Ovary (tissue), 10 donors: ENCODE measurements around the gene CRMP1. TPM values are rescaled to one million over a fixed set of nuclear protein-coding genes. Genes with fewer than 3 reads are reported as not detected.

ENCODE experiments used
- DNase-seq, 5 donors: peaks; one replicate each; pipeline ENCODE4 v3.0.0-alpha.2; 2019 to 2020
- H3K27ac ChIP-seq, 2 donors: fragments of 200-600 bp; one replicate each; pipeline versions ENCODE4 v1.5.1 to v1.8.0; 2019 to 2022
- H3K27me3 ChIP-seq: fragments of 200-600 bp; one replicate; pipeline ENCODE4 v1.8.0; 2022
- H3K36me3 ChIP-seq: fragments of 200-600 bp; sonication (generic); one replicate; pipeline ENCODE4 v1.5.1; 2019
- H3K4me1 ChIP-seq: one replicate; pipeline ENCODE4 v1.8.1; 2013; ENCODE audit warnings: mild to moderate bottlenecking, moderate library complexity; ENCODE audit not compliant: insufficient read depth
- H3K4me3 ChIP-seq: fragments of 200-600 bp; sonication (generic); one replicate; pipeline ENCODE4 v1.5.1; 2017
- H3K9me3 ChIP-seq, 2 donors: fragments of 200-600 bp in 1 of 2; sonication (generic) in 1 of 2; one replicate each; pipeline versions ENCODE4 v1.5.1 to v1.8.1; 2013 to 2019; ENCODE audit warnings: mild to moderate bottlenecking in 1 of 2, moderate library complexity in 1 of 2
- EP300 ChIP-seq: sonication (generic); formaldehyde crosslinking; IDR thresholded peaks from one replicate; pipeline ENCODE4 v1.6.1; 2017; ENCODE audit warnings: antibody characterized with exemption
- POLR2A ChIP-seq: fragments of 450-650 bp; IDR thresholded peaks from one replicate; pipeline ENCODE4 v1.6.1; 2017; ENCODE audit warnings: antibody characterized with exemption, mild to moderate bottlenecking, moderate library complexity
- WGBS, 3 donors: extraction: QIAGEN DNeasy Blood & Tissue Kit in 1 of 3; methylation state at CpG; one replicate each; pipeline versions ENCODE4 v1.1.5 to v1.1.7; 2013 to 2017; 5-methylcytosine and 5-hydroxymethylcytosine counted together
- intact Hi-C, 4 donors: fragments of 100-400 bp; cut with DNase I; formaldehyde crosslinking; loops; one replicate each; pipeline versions ENCODE4 v1.11.0 to v1.15.1; 2022 to 2023
- long read RNA-seq, 3 donors: library from polyadenylated mRNA in 2 of 3; unstranded in 2 of 3; transcript quantifications; one replicate each; pipeline ENCODE4 v2.0.0 and lab custom pipeline, GENCODE V29; 2021 to 2026
- polyA plus RNA-seq, 2 donors: library from polyadenylated mRNA; stranded (reverse); fragments of 200-250 nt in 1 of 2; fragments of 350-450 nt in 1 of 2; fragmentation: Illumina TruSeq in 1 of 2; extraction: RNeasy Lipid Tissue Mini Kit (QIAGEN cat#74804) in 1 of 2; gene quantifications; one replicate each; pipeline ENCODE4 v1.2.3, GENCODE V29; 2013 to 2014
- total RNA-seq, 7 donors: library from RNA; depleted of rRNA in 2 of 7; stranded (reverse); fragments of >200 nt in 2 of 7; fragmentation: NEBNext Ultra II Directional in 3 of 7; extraction: Animal tissue kit (Norgen Biotek cat#: 25700) in 3 of 7; gene quantifications; one replicate each; pipeline versions ENCODE4 v1.1.0 to v1.2.4, GENCODE V29; 2016 to 2023
- TF ChIP-seq, protein P1 (sequence below), 3 donors: fragments of 450-650 bp in 2 of 3; fragments of 200-600 bp in 1 of 3; IDR thresholded peaks; one replicate each; pipeline versions ENCODE4 v1.5.1 to v1.8.0; 2016 to 2022; ENCODE audit warnings: antibody characterized with exemption in 3 of 3, mild to moderate bottlenecking in 1 of 3
- donor health status: DM: no; HTN: no; CAD: no; lungs with moderate emphysema.
- donor health status: DM: no; HTN: no; CAD: no.
- donor health status: Bipolar disorder and iron deficiency.
- donor health status: DM: yes; HTN: yes; CAD: no.
- donor health status: DM: no; HTN: no; CAD: no.
- donor health status: DM: yes; HTN: yes; CAD: no.

The CRMP1 gene
- total RNA-seq (1 to 10 TPM; 1.2 to 5.5 (median 4.2) TPM), polyA plus RNA-seq (1 to 10 TPM; 3.6 to 4.9 TPM)
- long read RNA-seq, donor 1, partial matches to known transcripts, result 0 of 11 reads
- long read RNA-seq, donor 1, other reads (novel, unspliced or antisense), result 7 of 11 reads
- long read RNA-seq, donor 2, transcript CRMP1-202 (14 exons, 2,911 nt), result major isoform, 10 of 58 reads
- long read RNA-seq, donor 2, partial matches to known transcripts, result 46 of 58 reads
- long read RNA-seq, donor 2, other reads (novel, unspliced or antisense), result 0 of 58 reads
- long read RNA-seq, donor 3, transcript CRMP1-202 (14 exons, 2,911 nt), result major isoform, 11 of 18 reads
- long read RNA-seq, donor 3, partial matches to known transcripts, result 3 of 18 reads
- long read RNA-seq, donor 3, other reads (novel, unspliced or antisense), result 4 of 18 reads

DNA sequence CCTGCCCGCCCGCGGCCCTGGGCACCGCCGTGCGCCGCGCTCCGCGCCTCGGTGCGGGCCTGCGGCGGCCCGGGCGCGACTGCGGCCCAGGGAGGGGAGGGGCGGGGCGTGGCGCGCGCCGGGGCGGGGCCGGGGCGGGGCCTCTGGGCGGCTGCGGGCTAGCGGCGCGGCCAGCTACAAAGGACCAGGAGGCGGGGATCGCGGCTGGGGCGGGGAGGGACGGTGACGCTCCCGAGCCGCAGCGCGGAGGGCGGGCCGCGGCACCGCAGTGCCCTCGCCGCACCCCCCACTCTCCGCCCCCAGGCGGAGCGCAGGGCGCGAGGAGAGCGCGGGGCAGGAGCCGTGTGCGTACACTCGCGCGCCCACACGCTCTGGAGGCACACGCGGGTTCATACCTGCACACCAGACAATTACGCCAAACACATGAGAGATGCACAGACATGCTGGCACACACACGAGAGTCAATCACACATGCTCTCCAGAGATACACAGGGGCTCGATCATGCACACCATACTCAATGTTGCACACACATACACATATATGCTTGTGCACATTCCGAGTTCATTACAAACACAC lies at the start of gene CRMP1:
Gene CRMP1 (minus strand): TSS at position 83 of the 577 bp plus-strand sequence. CDS start 117 bp downstream, outside the sequence.
- Histone ChIP-seq H3K4me1 (no peaks in the 10 kb centered on the region), H3K9me3 (peaks cover 0 to 6% of the 10 kb centered on the region in 2 donors), H3K4me3 (no peak within 1 kb of the TSS), H3K27me3 (peaks cover 5% of the 10 kb centered on the region), H3K27ac (no peak within 1 kb of the TSS), H3K36me3 (no peaks in the 10 kb centered on the region)
- WGBS, 3 donors, result 1 to 4% (median 4%) methylated on average over 17 to 67 of the region's 67 CpGs
- intact Hi-C loops, result no loop called here
- TF ChIP-seq, protein P1, sequence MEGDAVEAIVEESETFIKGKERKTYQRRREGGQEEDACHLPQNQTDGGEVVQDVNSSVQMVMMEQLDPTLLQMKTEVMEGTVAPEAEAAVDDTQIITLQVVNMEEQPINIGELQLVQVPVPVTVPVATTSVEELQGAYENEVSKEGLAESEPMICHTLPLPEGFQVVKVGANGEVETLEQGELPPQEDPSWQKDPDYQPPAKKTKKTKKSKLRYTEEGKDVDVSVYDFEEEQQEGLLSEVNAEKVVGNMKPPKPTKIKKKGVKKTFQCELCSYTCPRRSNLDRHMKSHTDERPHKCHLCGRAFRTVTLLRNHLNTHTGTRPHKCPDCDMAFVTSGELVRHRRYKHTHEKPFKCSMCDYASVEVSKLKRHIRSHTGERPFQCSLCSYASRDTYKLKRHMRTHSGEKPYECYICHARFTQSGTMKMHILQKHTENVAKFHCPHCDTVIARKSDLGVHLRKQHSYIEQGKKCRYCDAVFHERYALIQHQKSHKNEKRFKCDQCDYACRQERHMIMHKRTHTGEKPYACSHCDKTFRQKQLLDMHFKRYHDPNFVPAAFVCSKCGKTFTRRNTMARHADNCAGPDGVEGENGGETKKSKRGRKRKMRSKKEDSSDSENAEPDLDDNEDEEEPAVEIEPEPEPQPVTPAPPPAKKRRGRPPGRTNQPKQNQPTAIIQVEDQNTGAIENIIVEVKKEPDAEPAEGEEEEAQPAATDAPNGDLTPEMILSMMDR (IDR thresholded peaks at IDR 0.05), result no peak
- TF ChIP-seq EP300, result no peak
- TF ChIP-seq POLR2A, result no peak
- no peak for DNase-seq

DNA sequence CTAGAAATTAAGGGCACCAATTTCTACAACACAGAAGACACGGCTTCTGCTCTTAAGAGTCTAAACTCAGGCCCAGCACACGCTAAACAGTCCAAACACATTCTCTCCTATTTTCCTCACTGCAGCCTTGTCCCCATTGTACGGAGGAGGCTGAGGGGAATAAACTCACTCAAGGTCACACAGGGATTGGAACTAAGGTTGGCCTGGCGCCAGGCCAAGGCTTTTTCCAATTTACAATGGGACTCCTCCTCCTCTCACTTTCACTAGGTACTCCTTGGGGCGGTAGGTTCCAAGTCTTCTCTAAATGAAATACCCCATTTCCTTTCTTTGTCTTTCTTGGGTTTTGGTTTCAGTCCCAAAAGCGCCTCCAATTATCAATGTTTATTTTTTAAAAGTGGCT lies 48.7 kb upstream of the CRMP1 start:
- no peaks in the 10 kb centered on the region for H3K36me3 ChIP-seq
- no peak overlapping the region for H3K4me3 ChIP-seq
- intact Hi-C loops, result no loop called here

DNA sequence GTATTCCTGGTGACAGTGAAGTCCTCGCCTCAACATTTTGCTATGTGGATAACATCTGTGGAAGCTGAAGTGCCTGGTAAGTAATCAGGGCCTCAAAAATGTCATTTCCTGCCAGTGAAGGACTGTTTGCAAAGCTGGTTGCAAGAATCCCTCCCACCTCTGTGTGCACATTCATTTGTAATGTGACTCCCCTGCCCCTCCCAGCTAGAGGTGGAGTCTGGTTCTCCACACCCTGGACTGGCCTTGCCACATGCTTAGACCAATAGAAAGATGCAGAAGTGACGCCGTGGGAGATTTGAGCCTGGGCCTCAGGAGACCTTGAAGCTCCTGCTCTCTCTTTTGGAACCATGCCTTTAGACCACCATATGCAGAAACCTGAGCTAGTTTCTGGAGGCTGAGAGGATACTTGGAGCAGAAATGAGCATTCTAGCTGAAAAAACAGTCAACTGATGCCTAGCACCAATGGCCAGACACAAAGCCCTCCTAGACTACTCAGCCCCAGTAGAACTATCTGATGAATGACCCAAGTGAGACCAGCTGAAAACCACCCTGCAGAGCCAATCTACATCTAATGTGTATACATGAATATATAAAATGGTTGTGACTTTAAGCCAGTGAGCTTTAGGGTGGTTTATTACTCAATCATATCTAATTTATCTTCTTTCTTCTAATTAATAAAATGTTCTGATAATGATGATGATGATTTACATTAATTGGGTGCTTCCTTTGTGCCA lies 47.8 kb upstream of the CRMP1 start:
- WGBS, 3 donors, result 39 to 50% (median 43%) methylated on average over 3 of the region's 3 CpGs
- no peak overlapping the region for H3K4me3 ChIP-seq
- no peak for DNase-seq
- H3K9me3 ChIP-seq, result no peaks in the 10 kb centered on the region
- no peak overlapping the region for H3K27ac ChIP-seq
- H3K36me3 ChIP-seq, result no peaks in the 10 kb centered on the region
- intact Hi-C loops, result no loop called here
- TF ChIP-seq POLR2A (no peak), EP300 (no peak)
- TF ChIP-seq, protein P1 (IDR thresholded peaks at IDR 0.05), result no peak
- H3K4me1 ChIP-seq, result no peaks in the 10 kb centered on the region
- no peaks in the 10 kb centered on the region for H3K27me3 ChIP-seq

More for the DNA sequence above, 48.7 kb upstream of the CRMP1 start:
- Histone ChIP-seq H3K27ac (no peak overlapping the region), H3K4me1 (no peaks in the 10 kb centered on the region), H3K9me3 (no peaks in the 10 kb centered on the region), H3K27me3 (no peaks in the 10 kb centered on the region)
- WGBS, 3 donors, result 25 to 42% (median 32%) methylated on average over 6 of the region's 6 CpGs
- no peak for TF ChIP-seq POLR2A
- TF ChIP-seq, protein P1 (IDR thresholded peaks at IDR 0.05), result no peak
- no peak for TF ChIP-seq EP300
- no peak for DNase-seq

DNA sequence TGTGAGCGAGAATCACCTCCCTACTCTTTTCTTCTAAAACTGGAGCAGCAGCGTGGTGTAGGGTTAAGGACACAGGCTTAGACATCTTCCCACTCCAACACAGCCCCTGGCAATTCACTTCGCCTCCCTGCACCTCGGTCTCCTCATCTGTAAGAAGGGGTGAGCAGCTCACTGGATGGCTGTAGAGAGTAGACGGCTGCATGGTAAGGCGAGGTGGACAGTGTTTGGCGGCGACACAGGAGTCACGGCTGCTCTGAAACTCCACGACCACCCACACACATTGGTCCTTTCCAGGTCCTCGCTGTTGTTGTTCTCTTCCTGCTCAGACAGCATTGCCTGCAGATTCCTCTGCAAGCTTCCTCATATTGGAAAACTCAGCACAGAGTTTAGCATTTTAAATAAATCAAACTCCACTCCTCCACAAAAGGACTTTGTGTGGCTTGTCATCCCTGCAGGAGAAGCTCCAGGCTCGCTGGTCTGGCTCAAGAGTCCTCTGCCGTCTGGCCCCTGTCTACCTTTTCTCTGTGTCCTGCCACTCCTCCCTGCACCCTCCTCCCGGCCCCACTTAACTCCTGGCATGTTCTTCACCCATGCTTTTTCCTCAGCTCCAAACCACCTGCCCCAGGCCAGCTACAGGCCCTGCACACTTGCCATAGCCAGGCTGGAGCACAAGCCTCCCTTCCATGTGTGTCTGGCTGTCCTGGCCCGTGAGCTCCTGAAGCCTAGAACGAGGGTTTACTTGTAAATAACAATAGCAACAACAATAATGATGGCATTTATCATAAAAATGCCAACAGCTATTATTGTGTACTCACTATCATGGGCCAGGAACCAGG lies 41.3 kb upstream of the CRMP1 start:
- H3K4me1 ChIP-seq, result no peaks in the 10 kb centered on the region
- TF ChIP-seq POLR2A (no peak), EP300 (no peak)
- TF ChIP-seq, protein P1 (IDR thresholded peaks at IDR 0.05), result no peak
- H3K4me3 ChIP-seq, result no peak overlapping the region
- 32 to 45% (median 38%) methylated on average over 16 of the region's 16 CpGs for WGBS, 3 donors
- intact Hi-C loops, result no loop called here
- H3K36me3 ChIP-seq, result no peaks in the 10 kb centered on the region
- H3K27me3 ChIP-seq, result no peaks in the 10 kb centered on the region
- DNase-seq, result no peak
- H3K27ac ChIP-seq, result no peak overlapping the region
- no peaks in the 10 kb centered on the region for H3K9me3 ChIP-seq
